Mucosa of descending colon (tissue), 3 donors: ENCODE results near the gene TRMT10C. TPM values are rescaled to one million over a fixed set of nuclear protein-coding genes. Genes with fewer than 3 reads are reported as not detected.
"Not testable (repeated sequence)": the region's sequence is repeated elsewhere in the genome, so short reads cannot be mapped to it uniquely, and the experiment has no call there.

Experiments used
- ATAC-seq: fragments of 200-7000 bp; cut with Tn5 transposase; one replicate; pipeline ENCODE4 v1.9.1; 2020; ENCODE audit warnings: mild to moderate bottlenecking, moderate library complexity
- DNase-seq, 3 donors: peaks; one replicate each; pipeline ENCODE4 v3.0.0-alpha.2; 2020
- H3K36me3 ChIP-seq: fragments of 200-600 bp; one replicate; pipeline ENCODE4 v1.8.0; 2021; ENCODE audit warnings: low read depth, mild to moderate bottlenecking
- H3K4me1 ChIP-seq: fragments of 200-600 bp; one replicate; pipeline ENCODE4 v1.8.0; 2021; ENCODE audit warnings: low read depth, mild to moderate bottlenecking
- H3K4me3 ChIP-seq: fragments of 200-600 bp; one replicate; pipeline ENCODE4 v1.8.0; 2021; ENCODE audit warnings: mild to moderate bottlenecking
- H3K9me3 ChIP-seq: fragments of 200-600 bp; one replicate; pipeline ENCODE4 v1.8.0; 2021; ENCODE audit warnings: mild to moderate bottlenecking
- intact Hi-C, 2 donors: fragments of 100-400 bp; cut with DNase I in 1 of 2; cut with micrococcal nuclease in 1 of 2; formaldehyde crosslinking; loops; one replicate each; pipeline versions ENCODE4 v1.11.0 to v1.11.1; 2022; cut with DNase I, micrococcal nuclease
- total RNA-seq, 3 donors: library from RNA; stranded (reverse); fragmentation: NEBNext Ultra II Directional in 2 of 3; extraction: Animal tissue kit (Norgen Biotek cat#: 25700) in 2 of 3; gene quantifications; one replicate each; pipeline versions ENCODE4 v1.2.1 to v1.2.4, GENCODE V29; 2021 to 2023
- TF ChIP-seq, protein P1 (sequence below): fragments of 200-600 bp; IDR thresholded peaks from one replicate; pipeline ENCODE4 v1.8.0; 2022; ENCODE audit warnings: antibody characterized with exemption, mild to moderate bottlenecking
- donor health status: DM: no; HTN: no; CAD: no; lungs with moderate emphysema.
- donor health status: DM: no; HTN: no; CAD: no.
- donor health status: DM: no; HTN: yes; CAD: no.

The TRMT10C gene
- total RNA-seq, 3 donors from 2014 or later = 14.4 to 17.6 (median 15.7) TPM

DNA sequence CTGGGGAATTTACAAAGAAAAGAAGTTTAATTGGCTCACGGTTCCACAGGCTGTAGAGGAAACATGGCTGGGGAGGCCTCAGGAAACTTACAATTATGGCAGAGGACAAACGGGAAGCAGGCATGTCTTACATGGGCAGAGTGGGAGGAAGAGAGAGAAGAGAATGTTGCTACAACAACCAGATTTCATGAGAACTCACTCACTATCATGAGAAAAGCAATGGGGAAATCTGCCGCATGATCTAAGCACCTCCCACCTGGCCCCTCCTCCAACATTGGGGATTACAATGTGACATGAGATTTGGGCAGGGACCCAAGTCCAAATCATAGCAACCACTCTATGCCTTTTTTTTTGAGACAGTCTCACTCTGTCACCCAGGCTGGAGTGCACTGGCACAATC, 41.1 kb downstream of the TRMT10C start:
- TF ChIP-seq, protein P1, sequence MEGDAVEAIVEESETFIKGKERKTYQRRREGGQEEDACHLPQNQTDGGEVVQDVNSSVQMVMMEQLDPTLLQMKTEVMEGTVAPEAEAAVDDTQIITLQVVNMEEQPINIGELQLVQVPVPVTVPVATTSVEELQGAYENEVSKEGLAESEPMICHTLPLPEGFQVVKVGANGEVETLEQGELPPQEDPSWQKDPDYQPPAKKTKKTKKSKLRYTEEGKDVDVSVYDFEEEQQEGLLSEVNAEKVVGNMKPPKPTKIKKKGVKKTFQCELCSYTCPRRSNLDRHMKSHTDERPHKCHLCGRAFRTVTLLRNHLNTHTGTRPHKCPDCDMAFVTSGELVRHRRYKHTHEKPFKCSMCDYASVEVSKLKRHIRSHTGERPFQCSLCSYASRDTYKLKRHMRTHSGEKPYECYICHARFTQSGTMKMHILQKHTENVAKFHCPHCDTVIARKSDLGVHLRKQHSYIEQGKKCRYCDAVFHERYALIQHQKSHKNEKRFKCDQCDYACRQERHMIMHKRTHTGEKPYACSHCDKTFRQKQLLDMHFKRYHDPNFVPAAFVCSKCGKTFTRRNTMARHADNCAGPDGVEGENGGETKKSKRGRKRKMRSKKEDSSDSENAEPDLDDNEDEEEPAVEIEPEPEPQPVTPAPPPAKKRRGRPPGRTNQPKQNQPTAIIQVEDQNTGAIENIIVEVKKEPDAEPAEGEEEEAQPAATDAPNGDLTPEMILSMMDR = no peak
- no peak for ATAC-seq

DNA sequence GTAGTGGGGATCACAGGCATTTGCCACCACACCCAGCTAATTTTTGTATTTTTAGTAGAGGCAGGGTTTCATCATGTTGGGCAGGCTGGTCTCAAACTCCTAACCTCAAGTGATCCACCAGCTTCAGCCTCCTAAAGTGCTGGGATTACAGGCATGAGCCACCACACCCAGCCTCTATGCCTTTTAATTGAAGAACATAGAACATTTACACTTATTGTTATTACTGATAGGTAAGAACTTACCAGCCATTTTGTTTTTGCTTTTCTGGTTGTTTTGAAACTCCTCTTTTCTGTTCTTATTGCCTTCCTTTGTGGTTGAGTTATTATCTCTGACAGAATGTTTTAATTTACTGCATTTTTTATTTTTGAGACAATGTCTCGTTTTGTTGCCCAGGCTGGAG, 41.5 kb downstream of the TRMT10C start:
- intact Hi-C loops = no loop called here
- Histone ChIP-seq H3K4me3 (no peak overlapping the region), H3K36me3 (no peaks in the 10 kb centered on the region), H3K4me1 (no peaks in the 10 kb centered on the region), H3K9me3 (no peaks in the 10 kb centered on the region)
- no peak for ATAC-seq
- no peak for DNase-seq
- TF ChIP-seq, protein P1 = no peak

More for the DNA sequence above, 41.1 kb downstream of the TRMT10C start:
- Histone ChIP-seq H3K4me1 (no peaks in the 10 kb centered on the region), H3K4me3 (no peak overlapping the region), H3K9me3 (no peaks in the 10 kb centered on the region), H3K36me3 (no peaks in the 10 kb centered on the region)
- no peak for DNase-seq
- intact Hi-C loops = no loop called here

DNA sequence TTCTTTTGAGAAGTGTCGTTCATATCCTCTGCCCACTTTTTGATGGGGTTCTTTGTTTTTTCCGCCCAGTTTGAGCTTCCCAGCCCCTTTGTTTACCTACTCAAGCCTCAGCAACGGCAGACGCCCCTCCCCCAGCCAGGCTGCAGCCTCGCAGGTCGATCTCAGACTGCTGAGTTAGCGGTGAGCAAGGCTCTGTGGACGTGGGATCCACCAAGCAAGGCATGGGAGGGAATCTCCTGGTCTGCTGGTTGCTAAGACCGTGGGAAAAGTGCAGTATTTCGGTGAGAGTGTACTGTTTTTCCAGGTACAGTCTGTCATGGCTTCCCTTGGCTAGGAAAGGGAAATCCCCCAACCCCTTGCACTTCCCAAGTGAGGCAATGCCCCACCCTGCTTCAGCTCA, 43.7 kb downstream of the TRMT10C start:
- H3K9me3 ChIP-seq, H3K4me1 ChIP-seq, H3K36me3 ChIP-seq, H3K4me3 ChIP-seq, DNase-seq, ATAC-seq, intact Hi-C loops: not testable (repeated sequence)

DNA sequence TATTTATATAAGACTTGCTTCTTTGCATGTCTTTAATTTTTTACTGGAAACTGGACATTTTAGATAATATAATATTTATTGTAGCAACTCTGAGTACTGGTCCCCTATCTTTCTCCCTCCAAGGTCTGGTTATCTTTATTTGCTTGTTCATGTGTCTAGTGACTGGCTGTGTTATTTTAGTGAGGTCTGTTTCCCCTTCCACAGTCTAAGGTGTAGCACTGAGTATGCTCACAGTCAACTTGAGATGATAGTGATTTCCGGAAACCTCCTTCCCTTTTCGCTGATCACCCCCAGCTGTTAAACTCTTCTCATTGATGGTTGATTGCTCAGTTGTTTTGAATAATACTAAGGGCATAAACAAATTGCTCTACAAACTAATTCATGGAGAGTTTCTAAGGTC, 49.4 kb downstream of the TRMT10C start:
- no peaks in the 10 kb centered on the region for H3K36me3 ChIP-seq
- DNase-seq = no peak
- no peaks in the 10 kb centered on the region for H3K9me3 ChIP-seq
- ATAC-seq = no peak
- no peaks in the 10 kb centered on the region for H3K4me1 ChIP-seq
- intact Hi-C loops = no loop called here
- TF ChIP-seq, protein P1 = no peak
- no peak overlapping the region for H3K4me3 ChIP-seq

DNA sequence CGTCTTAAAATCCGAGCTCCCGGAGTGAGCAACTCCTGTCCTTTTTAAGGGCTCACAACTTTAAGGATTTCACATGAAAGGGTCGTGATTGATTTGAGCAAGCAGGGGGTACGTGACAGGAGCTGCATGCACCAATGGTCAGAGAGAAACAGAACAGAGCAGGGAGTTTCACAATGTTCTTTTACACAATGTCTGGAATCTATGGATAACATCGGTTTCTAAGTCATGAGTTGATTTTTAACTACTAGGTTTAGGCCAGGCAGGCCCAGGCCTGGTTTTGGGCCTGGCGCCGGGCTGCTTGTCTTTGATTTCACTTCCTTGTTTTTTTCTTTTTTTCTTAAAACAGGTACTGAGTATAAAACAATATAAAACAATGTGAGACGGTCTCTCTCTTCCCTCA, 51.3 kb downstream of the TRMT10C start:
- H3K9me3 ChIP-seq, H3K36me3 ChIP-seq, H3K4me3 ChIP-seq, DNase-seq, H3K4me1 ChIP-seq, intact Hi-C loops, ATAC-seq: not testable (repeated sequence)

DNA sequence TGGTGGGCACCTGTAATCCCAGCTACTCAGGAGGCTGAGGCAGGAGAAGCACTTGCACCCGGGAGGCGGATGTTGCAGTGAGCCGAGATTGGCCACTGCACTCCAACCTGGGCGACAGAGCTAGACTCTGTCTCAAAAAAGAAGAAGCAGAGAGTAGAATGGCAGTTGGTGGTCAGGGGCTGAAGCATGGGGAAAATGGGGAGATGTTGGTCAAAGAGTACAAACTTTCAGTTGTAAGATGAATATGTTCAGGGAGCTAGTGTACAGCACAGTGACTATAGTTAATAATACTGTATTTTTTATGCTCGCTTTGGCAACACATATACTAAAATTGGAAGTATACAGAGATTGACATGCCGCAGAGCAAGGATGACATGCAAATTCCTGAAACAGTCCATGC, 53.9 kb downstream of the TRMT10C start:
- H3K9me3 ChIP-seq = no peaks in the 10 kb centered on the region
- DNase-seq = no peak
- H3K4me1 ChIP-seq = no peaks in the 10 kb centered on the region
- H3K4me3 ChIP-seq = no peak overlapping the region
- intact Hi-C loops = no loop called here
- TF ChIP-seq, protein P1 = no peak
- ATAC-seq = no peak
- H3K36me3 ChIP-seq = no peaks in the 10 kb centered on the region

Other genes starting within 250 kb of the TRMT10C start
- gene IMPG2, start 241.3 kb upstream of the TRMT10C start, total RNA-seq = under 1 TPM; 0.09 to 0.22 (median 0.12) TPM
- 10 to 100 TPM in 2 of 3 donors, 1 to 10 TPM in 1; 9.1 to 17.7 (median 12.4) TPM for gene SENP7, start 48.7 kb upstream of the TRMT10C start, total RNA-seq
- gene PCNP, start 12.3 kb downstream of the TRMT10C start, total RNA-seq = 100 to 1,000 TPM in 1 of 3 donors, 10 to 100 TPM in 2; 78.0 to 168 (median 94.3) TPM
- 10 to 100 TPM; 13.0 to 19.4 (median 13.1) TPM for gene ZBTB11, start 115.3 kb downstream of the TRMT10C start, total RNA-seq
- 100 to 1,000 TPM; 710 to 847 (median 734) TPM for gene RPL24, start 124.8 kb downstream of the TRMT10C start, total RNA-seq
- 10 to 100 TPM in 1 of 3 donors, 1 to 10 TPM in 2; 4.2 to 10.2 (median 4.3) TPM for gene CEP97, start 162.7 kb downstream of the TRMT10C start, total RNA-seq
- gene NXPE3, start 217.3 kb downstream of the TRMT10C start, total RNA-seq = 10 to 100 TPM in 1 of 3 donors, 1 to 10 TPM in 2; 1.7 to 15.1 (median 3.8) TPM